Endothelial cell of umbilical vein (primary cell): Measurements from ENCODE around the gene GTF2IRD1. TPM values are rescaled to one million over a fixed set of nuclear protein-coding genes. Genes with fewer than 3 reads are reported as not detected.

Experiments used
- BruUV-seq: library from RNA; stranded (reverse); fragments of 400-500 nt; replicated peaks from 2 replicates; lab custom pipeline; 2021; lab: Mats Ljungman, UMichigan
- CTCF ChIA-PET: fragments of 300-600, 350-600 bp; sonication (Branson Sonifier 250); formaldehyde crosslinking; loops from one replicate; lab custom pipeline; 2021; ENCODE audit warnings: antibody characterized with exemption, inconsistent platforms; lab: Charles Lee
- POLR2A ChIA-PET: fragments of 300-600, 350-600 bp; sonication (Branson Sonifier 250); formaldehyde crosslinking; loops from one replicate; lab custom pipeline; 2021; ENCODE audit warnings: antibody characterized with exemption, inconsistent platforms; lab: Charles Lee
- DNase-seq: peaks from one replicate; pipeline ENCODE4 v3.0.0-alpha.2; 2011; ENCODE audit warnings: low read depth, low spot score
- FAIRE-seq: peaks from 2 replicates; lab custom pipeline; 2011; peaks lifted over from hg19 to GRCh38; lab: Jason Lieb, UNC
- H2AFZ ChIP-seq: 2 replicates; pipeline ENCODE4 v1.6.0; 2012; ENCODE audit warnings: low read depth, low read length, control low read depth, inconsistent platforms
- H3K27ac ChIP-seq: 2 replicates; pipeline ENCODE4 v1.5.1; 2011; ENCODE audit warnings: low read depth, mild to moderate bottlenecking, control low read depth, low read length, moderate library complexity; ENCODE audit not compliant: insufficient read depth
- H3K27me3 ChIP-seq, 2 experiments: 2 replicates each; pipeline versions ENCODE4 v1.6.0 to v1.6.1; 2011; ENCODE audit warnings: low read length in 2 of 2, mixed read lengths in 1 of 2; ENCODE audit not compliant: control insufficient read depth in 2 of 2, insufficient read depth in 2 of 2
- H3K36me3 ChIP-seq, 2 experiments: 2 replicates in 1 of 2; 3 replicates in 1 of 2; pipeline ENCODE4 v1.5.1; 2011; ENCODE audit warnings: low read length in 2 of 2, mild to moderate bottlenecking in 1 of 2, moderate library complexity in 1 of 2; ENCODE audit not compliant: control insufficient read depth in 2 of 2, insufficient read depth in 2 of 2; ENCODE audit errors: extremely low read depth in 1 of 2
- H3K4me1 ChIP-seq: 3 replicates; pipeline ENCODE4 v1.5.1; 2011; ENCODE audit warnings: mild to moderate bottlenecking, low read length; ENCODE audit not compliant: control insufficient read depth, insufficient read depth; ENCODE audit errors: extremely low read depth
- H3K4me2 ChIP-seq: 2 replicates; pipeline ENCODE4 v1.6.1; 2011; ENCODE audit warnings: low read length, control low read depth, mixed read lengths; ENCODE audit not compliant: insufficient read depth
- H3K4me3 ChIP-seq, 3 experiments: fragments of 200-600 bp in 1 of 3; sonication (generic), shearing (Covaris generic) in 1 of 3; replicated peaks in 1 of 3; 2 replicates each; pipeline ENCODE4 v1.5.1; 2011 to 2016; ENCODE audit warnings: control low read depth in 3 of 3, low read length in 3 of 3, mild to moderate bottlenecking in 2 of 3, inconsistent platforms in 1 of 3, low read depth in 1 of 3, moderate library complexity in 1 of 3; ENCODE audit not compliant: insufficient read depth in 1 of 3
- H3K79me2 ChIP-seq: 2 replicates; pipeline ENCODE4 v1.6.0; 2012; ENCODE audit warnings: low read length, inconsistent platforms; ENCODE audit not compliant: control insufficient read depth, insufficient read depth
- H3K9ac ChIP-seq: replicated peaks from 2 replicates; pipeline ENCODE3; 2011; ENCODE audit warnings: low read length, control low read depth; ENCODE audit not compliant: insufficient read depth; ENCODE audit errors: extremely low read depth
- H3K9me1 ChIP-seq: replicated peaks from 3 replicates; pipeline ENCODE4 v1.6.0; 2011; ENCODE audit warnings: mild to moderate bottlenecking, low read length; ENCODE audit not compliant: control insufficient read depth, insufficient read depth; ENCODE audit errors: extremely low read depth
- H3K9me3 ChIP-seq: replicated peaks from 2 replicates; pipeline ENCODE4 v1.5.1; 2012; ENCODE audit warnings: low read length, inconsistent platforms; ENCODE audit not compliant: control insufficient read depth, insufficient read depth
- H4K20me1 ChIP-seq: replicated peaks from 2 replicates; pipeline ENCODE3; 2011; ENCODE audit warnings: mild to moderate bottlenecking, low read length; ENCODE audit not compliant: control insufficient read depth, insufficient read depth; ENCODE audit errors: extremely low read depth
- EZH2 ChIP-seq: IDR thresholded peaks from 2 replicates; pipeline ENCODE4 v1.6.1; 2012; ENCODE audit warnings: borderline replicate concordance, low read depth, mild to moderate bottlenecking, moderate library complexity, low read length, inconsistent platforms; ENCODE audit not compliant: severe bottlenecking
- FOS ChIP-seq: IDR thresholded peaks from 2 replicates; pipeline ENCODE4 v1.6.1; 2011; ENCODE audit warnings: mild to moderate bottlenecking, low read length, moderate library complexity, borderline replicate concordance; ENCODE audit not compliant: insufficient read depth
- GATA2 ChIP-seq: IDR thresholded peaks from 2 replicates; pipeline ENCODE4 v1.7.0; 2011; ENCODE audit warnings: low read depth, mild to moderate bottlenecking, moderate library complexity, mixed read lengths, low read length; ENCODE audit not compliant: insufficient read length, insufficient read depth
- JUN ChIP-seq: IDR thresholded peaks from 2 replicates; pipeline ENCODE4 v1.6.1; 2011; ENCODE audit warnings: borderline replicate concordance, low read depth; ENCODE audit not compliant: insufficient read length, insufficient read depth
- MYC ChIP-seq: IDR thresholded peaks from one replicate; pipeline ENCODE4 v1.6.1; 2011; ENCODE audit warnings: mild to moderate bottlenecking, low read depth, low read length
- POLR2A ChIP-seq: IDR thresholded peaks from 2 replicates; pipeline ENCODE4 v1.6.1; 2012; ENCODE audit warnings: low read depth, mild to moderate bottlenecking, control low read depth, low read length
- POLR2AphosphoS5 ChIP-seq: IDR thresholded peaks from 2 replicates; pipeline ENCODE4 v1.6.1; 2012; ENCODE audit warnings: low read depth, mild to moderate bottlenecking, control low read depth, low read length, moderate library complexity; ENCODE audit not compliant: insufficient read depth
- dilution Hi-C: fragments of 300-500 bp; cut with MboI; formaldehyde crosslinking; loops from one replicate; pipeline ENCODE4 v1.15.0; 2019; ENCODE audit warnings: low sequenced_read_pairs; ENCODE audit not compliant: extremely low pct_ligation_motif_present
- intact Hi-C: fragments of 100-400 bp; cut with micrococcal nuclease; formaldehyde crosslinking; loops from one replicate; pipeline ENCODE4 v1.10.0; 2022
- polyA plus RNA-seq, 4 experiments: library from polyadenylated mRNA; depleted of rRNA in 3 of 4; stranded (reverse) in 3 of 4; unstranded in 1 of 4; fragments of >200 nt; gene quantifications; 2 replicates each; pipeline versions ENCODE4 v1.2.1 to v1.2.3, GENCODE V29; 2011 to 2012; ENCODE audit warnings: missing spikeins in 1 of 4
- total RNA-seq: library from RNA; stranded (reverse); gene quantifications from 2 replicates; pipeline ENCODE4 v1.2.3, GENCODE V29; 2021
- TF ChIP-seq, protein P1 (sequence below): IDR thresholded peaks from 2 replicates; pipeline ENCODE4 v1.6.1; 2011; ENCODE audit not compliant: insufficient read depth, insufficient read length
- TF ChIP-seq, protein P2 (sequence below), 2 donors: IDR thresholded peaks; 1 replicate in 1 of 2; 2 replicates in 1 of 2; pipeline ENCODE4 v1.5.1; 2011; ENCODE audit warnings: low read length in 2 of 2, mild to moderate bottlenecking in 2 of 2, moderate library complexity in 2 of 2, control low read depth in 1 of 2, inconsistent platforms in 1 of 2, low read depth in 1 of 2; ENCODE audit not compliant: insufficient read depth in 1 of 2; ENCODE audit errors: extremely low read depth in 1 of 2

GTF2IRD1 gene
- total and polyA plus RNA-seq, 2 donors (not counting 3 experiments of a cell fraction or from before 2014, with no cell fraction given), result 14.2 to 24.2 TPM

DNA sequence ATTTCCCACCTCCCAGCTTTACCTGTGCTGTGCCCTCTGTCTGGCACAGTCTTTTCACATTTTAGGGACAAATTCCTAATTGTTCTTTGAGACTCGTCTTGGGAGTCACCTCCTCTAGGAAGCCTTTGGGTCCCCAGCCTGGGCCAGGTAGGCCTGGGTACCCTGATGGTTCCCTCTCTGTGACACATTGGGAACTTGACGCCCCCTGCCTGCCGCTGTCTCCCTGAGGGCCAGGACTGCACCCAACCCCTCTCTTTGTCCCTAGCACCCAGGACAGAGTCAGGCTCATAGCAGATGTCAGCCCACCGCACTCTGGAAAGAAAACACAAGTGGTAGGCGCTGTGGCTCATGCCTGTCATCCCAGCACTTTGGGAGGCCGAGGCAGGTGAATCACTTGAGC is 71.4 kb downstream of the GTF2IRD1 start:
- no peak for FAIRE-seq
- no peaks in the 10 kb centered on the region for H4K20me1 ChIP-seq
- TF ChIP-seq, protein P1, sequence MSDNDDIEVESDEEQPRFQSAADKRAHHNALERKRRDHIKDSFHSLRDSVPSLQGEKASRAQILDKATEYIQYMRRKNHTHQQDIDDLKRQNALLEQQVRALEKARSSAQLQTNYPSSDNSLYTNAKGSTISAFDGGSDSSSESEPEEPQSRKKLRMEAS, result no peak
- no peak for TF ChIP-seq FOS
- TF ChIP-seq POLR2A, result no peak
- H3K9me1 ChIP-seq, result no peaks in the 10 kb centered on the region
- H3K4me3 ChIP-seq, result no peak overlapping the region
- no peaks in the 10 kb centered on the region for H3K4me1 ChIP-seq
- CTCF ChIA-PET, result no interaction called here
- no peaks in the 10 kb centered on the region for H3K27me3 ChIP-seq
- H3K9ac ChIP-seq, result no peak overlapping the region
- H3K36me3 ChIP-seq, result peaks cover 2 to 7% of the 10 kb centered on the region in 2 experiments
- dilution Hi-C loops (no loop called here), intact Hi-C loops (no loop called here)
- POLR2A ChIA-PET, result no interaction called here
- no peak overlapping the region for H3K27ac ChIP-seq
- BruUV-seq, result no TSS peak
- H3K4me2 ChIP-seq, result no peak overlapping the region
- no peaks in the 10 kb centered on the region for H3K79me2 ChIP-seq
- DNase-seq, result no peak
- H3K9me3 ChIP-seq, result no peaks in the 10 kb centered on the region
- no peak overlapping the region for H2AFZ ChIP-seq

DNA sequence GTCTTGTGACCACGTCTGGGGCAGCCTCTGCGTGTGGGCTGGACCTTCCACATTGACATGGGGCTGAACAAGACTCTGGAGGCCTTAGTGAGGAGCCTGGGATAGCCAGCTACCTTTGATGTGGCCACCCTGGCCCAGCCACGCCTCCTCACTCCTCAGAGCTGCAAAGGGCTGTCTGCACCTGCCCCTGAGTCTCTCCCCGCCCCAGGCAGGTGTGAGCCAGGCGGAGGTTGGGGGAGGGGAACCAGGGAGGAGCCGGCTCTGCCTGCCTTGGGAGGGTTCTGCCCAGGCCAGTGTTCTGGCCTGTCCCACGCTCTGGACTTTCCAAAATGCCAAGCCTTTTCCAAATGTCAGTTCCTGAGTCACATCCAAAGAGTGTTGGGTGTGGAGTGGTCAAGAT is 72.2 kb downstream of the GTF2IRD1 start:
- TF ChIP-seq JUN (no peak), EZH2 (no peak), GATA2 (no peak), POLR2AphosphoS5 (no peak), MYC (no peak), FOS (no peak), POLR2A (no peak)
- TF ChIP-seq, protein P1, result no peak
- TF ChIP-seq, protein P2, sequence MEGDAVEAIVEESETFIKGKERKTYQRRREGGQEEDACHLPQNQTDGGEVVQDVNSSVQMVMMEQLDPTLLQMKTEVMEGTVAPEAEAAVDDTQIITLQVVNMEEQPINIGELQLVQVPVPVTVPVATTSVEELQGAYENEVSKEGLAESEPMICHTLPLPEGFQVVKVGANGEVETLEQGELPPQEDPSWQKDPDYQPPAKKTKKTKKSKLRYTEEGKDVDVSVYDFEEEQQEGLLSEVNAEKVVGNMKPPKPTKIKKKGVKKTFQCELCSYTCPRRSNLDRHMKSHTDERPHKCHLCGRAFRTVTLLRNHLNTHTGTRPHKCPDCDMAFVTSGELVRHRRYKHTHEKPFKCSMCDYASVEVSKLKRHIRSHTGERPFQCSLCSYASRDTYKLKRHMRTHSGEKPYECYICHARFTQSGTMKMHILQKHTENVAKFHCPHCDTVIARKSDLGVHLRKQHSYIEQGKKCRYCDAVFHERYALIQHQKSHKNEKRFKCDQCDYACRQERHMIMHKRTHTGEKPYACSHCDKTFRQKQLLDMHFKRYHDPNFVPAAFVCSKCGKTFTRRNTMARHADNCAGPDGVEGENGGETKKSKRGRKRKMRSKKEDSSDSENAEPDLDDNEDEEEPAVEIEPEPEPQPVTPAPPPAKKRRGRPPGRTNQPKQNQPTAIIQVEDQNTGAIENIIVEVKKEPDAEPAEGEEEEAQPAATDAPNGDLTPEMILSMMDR (IDR thresholded peaks at IDR 0.05; ENCODE audit: extremely low read depth in 1 of 2, insufficient read depth in 1 of 2, low read depth in 1 of 2, low read length in 2 of 2), result no peak
- ChIA-PET CTCF (interaction anchor here (1.1 kb wide), 1 partner anchor 82 kb away, joined by 3 read pairs; no protein-coding TSS in a partner anchor), POLR2A (no interaction called here)
- H3K9me1 ChIP-seq, result no peaks in the 10 kb centered on the region
- FAIRE-seq (no peak), DNase-seq (no peak)
- H3K4me3 ChIP-seq, result no peak overlapping the region
- H3K9ac ChIP-seq, result no peak overlapping the region
- H2AFZ ChIP-seq, result no peak overlapping the region
- no peaks in the 10 kb centered on the region for H3K27me3 ChIP-seq
- H3K79me2 ChIP-seq, result no peaks in the 10 kb centered on the region
- intact Hi-C loops, result no loop called here
- H3K27ac ChIP-seq, result no peak overlapping the region
- H3K9me3 ChIP-seq, result no peaks in the 10 kb centered on the region
- H3K36me3 ChIP-seq, result peaks cover 2 to 6% of the 10 kb centered on the region in 2 experiments
- no peak overlapping the region for H3K4me2 ChIP-seq
- no TSS peak for BruUV-seq
- dilution Hi-C loops, result no loop called here
- no peaks in the 10 kb centered on the region for H3K4me1 ChIP-seq
- no peaks in the 10 kb centered on the region for H4K20me1 ChIP-seq
